Measurements from ENCODE around the gene WFS1.

The WFS1 gene

DNA sequence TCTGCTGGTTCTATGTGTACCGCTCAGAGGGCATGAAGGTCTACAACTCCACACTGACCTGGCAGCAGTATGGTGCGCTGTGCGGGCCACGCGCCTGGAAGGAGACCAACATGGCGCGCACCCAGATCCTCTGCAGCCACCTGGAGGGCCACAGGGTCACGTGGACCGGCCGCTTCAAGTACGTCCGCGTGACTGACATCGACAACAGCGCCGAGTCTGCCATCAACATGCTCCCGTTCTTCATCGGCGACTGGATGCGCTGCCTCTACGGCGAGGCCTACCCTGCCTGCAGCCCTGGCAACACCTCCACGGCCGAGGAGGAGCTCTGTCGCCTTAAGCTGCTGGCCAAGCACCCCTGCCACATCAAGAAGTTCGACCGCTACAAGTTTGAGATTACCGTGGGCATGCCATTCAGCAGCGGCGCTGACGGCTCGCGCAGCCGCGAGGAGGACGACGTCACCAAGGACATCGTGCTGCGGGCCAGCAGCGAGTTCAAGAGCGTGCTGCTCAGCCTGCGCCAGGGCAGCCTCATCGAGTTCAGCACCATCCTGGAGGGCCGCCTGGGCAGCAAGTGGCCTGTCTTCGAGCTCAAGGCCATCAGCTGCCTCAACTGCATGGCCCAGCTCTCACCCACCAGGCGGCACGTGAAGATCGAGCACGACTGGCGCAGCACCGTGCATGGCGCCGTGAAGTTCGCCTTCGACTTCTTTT lies 32.2 kb downstream of the WFS1 start:
- DNase-seq, result no peak

DNA sequence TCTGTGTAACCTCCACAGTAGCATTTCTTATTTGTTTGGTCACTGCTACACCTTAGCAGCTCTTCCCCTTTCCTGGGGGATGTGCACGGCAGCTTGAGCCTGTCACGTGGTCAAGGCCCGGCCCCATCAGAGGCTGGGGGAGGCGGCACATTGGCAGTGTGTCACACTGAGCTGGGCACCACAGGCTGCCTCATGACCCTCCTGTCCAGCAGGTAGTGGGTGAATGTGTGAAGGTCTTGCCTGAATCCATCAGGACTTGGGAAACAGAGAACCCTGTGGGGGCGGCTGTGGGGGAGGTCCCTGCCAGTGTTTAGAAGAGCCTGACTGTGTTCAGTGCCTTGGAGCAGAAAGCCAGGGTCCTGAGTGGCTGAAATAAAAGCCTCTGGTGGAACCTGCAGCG lies 33.2 kb downstream of the WFS1 start:
- no peak for DNase-seq

DNA sequence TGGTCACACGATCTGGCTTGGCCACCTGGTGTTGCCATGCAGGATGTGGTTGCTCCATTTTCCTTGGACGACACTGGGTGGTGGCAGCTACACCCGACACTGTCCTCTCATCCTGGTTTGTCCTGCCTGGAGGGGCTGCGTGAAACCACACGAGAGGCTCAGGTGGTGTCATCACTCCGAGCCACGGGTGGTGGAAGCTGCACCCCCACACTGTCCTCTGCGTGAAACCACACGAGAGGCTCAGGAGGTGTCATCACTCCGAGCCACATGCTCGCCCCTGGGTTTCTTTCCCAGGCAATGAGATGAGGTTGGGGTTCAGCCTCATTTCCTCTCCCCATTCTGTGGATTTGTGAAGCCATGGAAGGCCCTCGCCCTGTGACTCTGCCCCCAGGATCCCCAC lies 34.3 kb downstream of the WFS1 start:
- no peak for DNase-seq

DNA sequence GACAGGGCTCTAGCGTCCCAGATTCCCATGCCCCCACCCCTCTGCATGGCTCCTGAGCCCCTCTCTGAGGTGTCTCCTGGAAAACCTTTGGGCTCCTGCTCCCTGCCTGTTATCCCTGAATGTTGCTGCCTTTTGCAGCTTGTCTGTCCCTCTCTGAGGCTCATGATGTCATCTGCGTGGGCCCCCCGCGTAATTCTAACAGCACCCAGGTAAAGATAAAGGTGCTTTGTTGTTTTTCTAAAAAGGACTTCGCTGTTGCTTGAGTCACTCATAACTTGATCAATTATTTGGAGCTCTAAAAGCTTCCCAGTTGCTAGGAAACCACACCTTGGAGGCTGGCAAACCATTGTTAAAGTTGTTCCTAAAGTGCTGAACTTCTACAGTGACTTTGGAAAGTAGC lies 36.6 kb downstream of the WFS1 start:
- no peak for DNase-seq

DNA sequence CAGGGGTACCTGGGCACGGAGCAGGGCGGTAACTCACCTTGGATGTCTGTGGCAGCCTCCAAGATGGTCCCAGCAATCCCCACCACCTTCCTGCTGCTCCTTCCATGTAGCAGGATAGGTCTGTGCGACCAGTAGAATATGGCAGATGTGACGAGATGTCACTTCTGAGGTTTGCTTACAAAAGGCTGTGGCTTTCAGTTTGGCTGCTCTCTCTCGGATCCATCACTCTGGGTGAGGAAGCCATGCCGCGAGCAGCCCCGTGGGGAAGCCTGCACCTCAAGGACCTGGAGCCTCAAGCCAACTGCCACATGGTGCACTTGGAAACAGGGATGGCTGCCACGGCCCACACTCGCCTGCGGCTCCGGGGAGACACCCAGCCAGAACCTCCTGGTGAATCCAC lies 37.6 kb downstream of the WFS1 start:
- no peak for DNase-seq

DNA sequence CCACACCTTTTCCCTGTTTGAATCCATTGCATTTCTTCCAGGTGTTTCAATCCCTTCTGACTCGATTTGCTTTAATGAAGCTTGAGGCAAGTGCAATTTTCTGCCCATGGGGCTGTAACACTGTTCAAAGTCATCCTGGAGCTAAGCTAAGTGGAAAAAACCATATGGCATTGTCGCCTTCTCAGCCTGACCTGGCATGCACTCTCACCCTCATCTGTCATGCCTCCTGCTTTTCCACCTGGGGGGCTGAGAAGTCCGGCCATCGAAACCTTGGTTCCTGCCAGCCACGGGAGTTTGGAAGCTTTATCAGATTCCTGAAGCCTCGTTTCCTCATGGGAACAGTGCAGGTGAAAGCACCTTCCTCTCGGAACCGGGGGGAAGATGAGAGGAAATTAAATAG lies 38.2 kb downstream of the WFS1 start:
- DNase-seq, result no peak

DNA sequence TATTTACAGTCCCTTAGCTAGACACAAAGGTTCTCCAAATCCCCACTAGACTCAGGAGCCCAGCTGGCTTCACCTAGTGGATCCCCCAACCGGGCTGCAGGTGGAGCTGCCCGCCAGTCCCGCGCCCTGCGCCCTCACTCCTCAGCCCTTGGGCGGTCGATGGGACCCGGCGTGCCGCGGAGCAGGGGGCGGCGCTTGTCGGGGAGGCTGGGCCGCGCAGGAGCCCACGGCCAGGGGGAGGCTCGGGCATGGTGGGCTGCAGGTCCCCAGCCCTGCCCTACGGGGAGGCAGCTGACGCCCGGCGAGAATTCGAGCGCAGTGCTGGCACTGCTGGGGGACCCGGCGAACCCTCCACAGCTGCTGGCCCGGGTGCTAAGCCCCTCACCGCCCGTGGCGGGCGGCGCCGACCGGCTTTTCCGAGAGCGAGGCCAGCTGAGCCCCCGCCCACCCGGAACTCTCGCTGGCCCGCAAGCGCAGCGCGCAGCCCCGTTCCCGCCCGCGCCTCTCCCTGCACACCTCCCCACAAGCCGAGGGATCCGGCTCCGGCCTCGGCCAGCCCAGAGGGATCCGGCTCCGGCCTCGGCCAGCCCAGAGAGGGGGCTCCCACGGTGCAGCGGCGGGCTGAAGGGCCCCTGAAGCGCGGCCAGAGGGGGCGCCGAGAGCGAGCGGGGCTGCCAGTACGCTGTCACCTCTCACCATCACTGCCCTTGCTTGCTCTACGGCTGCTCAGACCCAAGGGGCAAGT lies 39.4 kb downstream of the WFS1 start:
- no peak for DNase-seq

DNA sequence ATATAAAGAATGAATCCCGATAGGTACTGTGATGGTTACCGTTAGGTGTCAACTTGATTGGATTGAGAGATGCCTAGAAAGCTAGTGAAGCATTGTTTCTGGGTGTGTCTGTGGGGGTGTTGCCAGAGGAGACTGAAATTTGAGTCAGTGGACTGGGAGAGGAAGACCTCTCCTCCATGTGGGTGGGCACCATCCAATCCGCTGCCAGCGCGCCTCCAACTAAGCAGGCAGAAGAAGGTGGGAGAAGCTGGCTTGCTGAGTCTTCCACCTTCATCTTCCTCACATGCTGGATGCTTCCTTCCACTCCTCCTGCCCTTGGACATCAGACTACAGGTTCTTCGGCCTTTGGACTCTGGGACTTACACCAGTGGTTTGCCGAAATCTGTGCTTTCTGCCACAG lies 40.1 kb downstream of the WFS1 start:
- no peak for DNase-seq

DNA sequence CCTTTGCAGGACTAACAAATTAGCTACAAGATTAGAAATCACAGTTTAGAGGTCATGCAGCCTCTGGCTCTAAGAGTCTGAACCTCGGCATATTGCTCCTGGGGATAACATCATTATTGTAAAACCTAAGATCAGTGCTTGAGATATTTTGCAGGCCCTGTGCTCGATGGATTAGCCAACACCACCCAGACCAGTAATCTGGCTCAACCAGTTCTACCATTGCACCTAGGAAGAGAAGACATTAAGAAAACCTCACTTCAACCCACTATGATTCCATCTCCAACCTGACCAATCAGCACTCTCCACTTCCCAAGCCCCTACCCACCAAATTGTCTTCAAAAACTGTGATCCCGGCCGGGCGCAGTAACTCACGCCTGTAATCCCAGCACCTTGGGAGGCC lies 43.6 kb downstream of the WFS1 start:
- DNase-seq, result no peak

DNA sequence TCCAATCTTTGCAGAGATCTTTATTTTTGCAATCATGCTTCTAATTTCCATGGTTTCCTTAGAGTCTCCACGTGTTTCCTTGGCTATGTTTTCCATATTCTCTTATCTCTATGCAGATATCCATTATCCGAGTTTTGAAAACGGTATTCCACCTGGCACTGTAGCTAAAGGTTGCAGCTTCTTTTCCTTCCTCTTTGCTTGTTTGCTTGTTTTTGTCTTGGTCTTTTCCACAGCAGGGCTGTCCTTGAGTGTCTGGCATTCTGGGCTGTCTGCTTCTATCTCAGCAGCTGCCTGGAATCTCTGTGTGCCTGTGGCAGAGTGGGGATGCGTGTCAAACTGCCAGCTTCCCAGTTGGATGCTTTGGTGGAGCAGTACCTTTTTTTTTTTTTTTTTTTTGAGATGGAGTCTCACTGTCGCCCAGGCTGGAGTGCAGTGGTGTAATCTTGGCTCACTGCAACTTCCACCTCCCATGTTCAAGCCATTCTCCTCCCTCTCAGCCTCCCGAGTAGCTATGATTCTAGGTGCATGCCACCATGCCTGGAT lies 46.9 kb downstream of the WFS1 start:
- DNase-seq, result no peak

DNA sequence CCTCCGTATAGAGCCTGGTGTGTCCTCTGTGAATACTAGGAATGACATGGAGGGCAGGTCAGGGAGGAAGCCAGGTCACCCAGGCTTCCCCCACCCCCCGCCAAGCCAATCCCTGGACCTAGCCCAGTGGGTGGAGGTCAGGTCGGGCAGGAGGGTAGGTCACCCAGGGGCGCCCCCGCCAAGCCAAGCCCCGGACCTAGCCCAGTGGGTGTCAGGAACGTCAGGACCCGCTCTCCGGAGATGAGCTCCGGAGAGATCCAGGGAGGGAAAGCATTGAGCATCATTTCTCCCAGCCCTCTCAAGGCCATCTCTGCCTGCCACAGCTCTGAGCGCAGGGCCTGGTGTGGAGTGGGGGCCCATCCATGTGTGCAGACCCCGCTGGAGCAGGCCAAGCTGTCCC lies 48.6 kb downstream of the WFS1 start:
- no peak for DNase-seq

DNA sequence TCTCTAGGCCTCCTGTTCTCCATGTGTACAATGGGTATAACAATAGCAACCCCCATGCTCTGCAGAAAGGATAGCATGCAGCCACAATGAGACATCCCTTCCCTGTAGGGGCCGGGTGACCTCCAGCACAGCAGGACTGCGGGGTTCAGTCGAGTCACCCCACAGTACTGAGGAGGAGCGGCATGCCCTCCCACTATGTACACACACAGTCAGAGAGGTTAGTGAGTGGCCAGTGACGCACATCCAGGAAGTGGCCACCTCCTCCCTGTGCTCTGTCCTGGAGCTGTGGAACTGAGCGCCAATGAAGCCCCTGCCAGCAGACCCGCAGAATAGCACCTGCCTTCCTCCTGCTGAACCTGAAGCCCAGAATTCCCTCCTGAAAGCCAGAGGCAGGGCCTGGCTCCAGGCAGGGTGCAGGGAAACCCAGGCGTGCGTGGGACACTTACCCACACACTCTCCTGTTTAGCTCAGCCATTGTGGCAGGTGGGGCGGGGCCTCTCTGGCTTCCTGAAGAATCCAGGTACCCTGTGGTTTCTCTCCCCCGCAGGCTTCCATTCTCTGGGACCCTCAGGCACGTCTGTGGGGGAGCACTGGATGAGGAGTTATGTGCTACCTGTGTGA lies 50.0 kb downstream of the WFS1 start:
- no peak for DNase-seq

DNA sequence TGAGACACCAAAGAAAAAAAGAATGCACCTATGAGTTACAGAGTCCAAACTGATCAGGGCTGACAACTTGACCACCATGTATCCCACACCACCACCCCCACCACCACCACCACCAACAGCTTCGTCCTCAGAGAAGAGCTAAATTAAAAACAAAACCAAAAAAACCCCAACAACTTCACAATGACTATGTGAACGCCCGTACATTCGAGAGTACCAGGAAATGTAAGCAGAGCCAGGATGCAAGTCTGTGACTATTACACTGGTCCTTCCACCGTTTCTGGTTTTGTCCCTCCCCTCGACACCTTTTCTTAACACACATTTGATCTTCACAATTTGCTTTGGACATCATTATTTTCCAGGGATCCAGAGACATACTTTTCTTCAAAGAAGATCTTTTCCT lies 51.0 kb downstream of the WFS1 start:
- DNase-seq, result no peak

DNA sequence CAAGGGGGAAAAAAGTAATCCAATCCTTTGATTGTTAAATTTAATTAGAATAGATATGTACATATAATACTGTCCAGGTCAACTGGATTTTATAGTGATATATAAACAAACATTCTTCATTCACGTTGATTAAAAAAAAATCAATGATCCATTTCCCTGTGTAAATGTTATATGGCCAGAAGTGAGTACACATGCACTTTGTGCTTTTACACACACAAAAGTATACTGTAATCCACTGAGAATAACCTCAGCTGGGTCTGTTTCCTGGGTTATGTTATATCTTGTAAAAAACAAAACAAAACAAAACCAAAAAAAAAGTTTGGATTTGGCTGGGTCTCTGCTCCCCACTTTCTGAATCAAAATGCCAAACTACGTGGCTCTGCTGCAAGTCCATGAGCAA lies 51.7 kb downstream of the WFS1 start:
- no peak for DNase-seq

DNA sequence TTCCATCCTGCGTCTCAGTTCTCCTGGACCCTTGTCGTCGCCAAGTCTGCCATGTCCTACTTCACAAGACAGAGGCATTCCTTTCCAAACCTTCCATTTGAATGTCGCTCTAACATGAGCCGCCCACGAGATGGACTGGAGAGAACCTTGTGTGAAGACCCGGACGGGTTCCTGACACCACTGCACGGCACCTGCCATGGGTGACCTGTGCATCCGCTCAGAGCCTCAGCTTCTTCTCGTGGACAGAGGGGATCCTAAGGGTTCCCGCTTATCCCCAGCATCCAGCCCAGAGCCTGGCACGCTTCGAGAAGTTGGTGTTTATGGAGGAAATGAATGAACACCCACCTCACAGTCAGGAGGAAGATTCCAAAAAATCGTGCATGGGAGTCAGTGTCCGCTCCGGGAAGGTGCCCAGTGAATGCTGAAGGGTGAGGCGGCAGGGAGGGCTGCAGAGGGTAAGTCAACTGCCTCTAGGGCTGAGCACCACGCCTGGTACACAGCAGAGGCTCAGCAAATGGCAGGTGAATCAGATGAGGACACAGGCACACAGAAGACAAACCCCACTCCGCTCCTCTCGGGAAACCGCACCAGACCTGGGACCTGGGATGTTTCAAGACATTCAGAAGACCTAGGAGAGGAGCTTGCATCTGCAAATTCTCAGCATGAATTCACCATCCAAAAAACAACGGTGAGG lies 52.6 kb downstream of the WFS1 start:
- no peak for DNase-seq

DNA sequence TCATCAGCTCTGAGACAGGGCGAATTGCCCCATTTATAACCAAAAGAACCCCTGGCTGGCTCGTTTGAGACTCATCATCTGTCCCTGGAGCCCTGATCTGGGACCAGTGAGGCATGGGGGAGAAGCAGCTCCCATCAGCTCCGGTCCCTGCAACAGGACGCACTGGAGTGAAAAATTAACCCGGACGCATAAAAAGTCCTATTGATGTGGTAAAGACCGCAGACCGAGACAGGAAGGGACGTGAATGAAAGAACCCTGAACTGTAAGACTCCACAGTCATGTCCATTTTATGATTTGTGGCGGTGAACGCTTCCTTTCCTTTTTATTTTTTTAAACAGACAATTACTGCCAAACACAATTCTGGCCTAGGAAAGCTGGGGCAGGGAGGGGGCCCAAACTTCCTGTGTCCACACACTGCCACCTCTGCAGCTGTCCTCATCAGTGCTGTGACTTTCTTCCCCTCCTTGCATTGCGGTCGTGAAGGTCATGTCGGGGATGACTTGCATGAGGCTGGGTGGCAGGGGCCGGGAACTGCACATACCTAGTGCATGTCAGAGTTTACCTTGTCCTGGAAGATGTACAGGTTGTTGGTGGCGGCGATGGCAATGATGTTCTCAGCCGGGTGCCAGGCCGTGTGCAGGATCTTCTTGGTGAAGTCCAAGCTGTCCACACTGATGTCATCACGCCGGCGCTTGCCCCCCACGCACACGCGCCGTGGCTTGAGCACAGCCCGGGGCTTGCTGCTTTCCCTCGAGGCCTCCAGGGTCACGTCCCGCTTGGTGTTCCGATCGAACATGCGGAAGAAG lies 53.3 kb downstream of the WFS1 start:
- no peak for DNase-seq

DNA sequence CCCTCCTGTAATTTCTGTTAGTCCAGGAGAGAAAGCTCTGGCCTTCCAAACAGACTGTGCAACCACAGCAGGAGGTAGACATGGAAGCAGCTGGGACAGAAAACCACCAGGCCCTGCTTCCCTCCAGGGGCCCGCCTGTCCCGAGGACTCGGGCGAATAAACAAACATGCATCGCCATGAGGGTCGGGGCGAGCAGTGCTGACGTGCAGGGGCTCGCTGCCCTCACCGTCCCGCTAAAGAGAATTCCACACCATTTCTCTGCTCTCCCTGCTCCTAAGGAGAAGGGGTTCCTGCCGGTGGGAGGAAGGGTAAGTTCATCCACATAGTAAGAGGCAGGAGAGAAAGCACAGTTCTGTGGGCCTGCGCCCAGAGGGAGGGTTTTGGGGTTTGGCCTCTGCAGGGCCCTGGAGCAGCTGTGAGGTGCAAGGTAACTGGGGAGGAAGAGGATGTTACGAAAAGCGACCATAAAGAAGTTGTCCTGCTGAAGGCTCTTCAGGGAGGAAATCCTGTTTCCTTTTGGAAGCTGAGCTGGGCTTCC lies 54.9 kb downstream of the WFS1 start:
- no peak for DNase-seq

DNA sequence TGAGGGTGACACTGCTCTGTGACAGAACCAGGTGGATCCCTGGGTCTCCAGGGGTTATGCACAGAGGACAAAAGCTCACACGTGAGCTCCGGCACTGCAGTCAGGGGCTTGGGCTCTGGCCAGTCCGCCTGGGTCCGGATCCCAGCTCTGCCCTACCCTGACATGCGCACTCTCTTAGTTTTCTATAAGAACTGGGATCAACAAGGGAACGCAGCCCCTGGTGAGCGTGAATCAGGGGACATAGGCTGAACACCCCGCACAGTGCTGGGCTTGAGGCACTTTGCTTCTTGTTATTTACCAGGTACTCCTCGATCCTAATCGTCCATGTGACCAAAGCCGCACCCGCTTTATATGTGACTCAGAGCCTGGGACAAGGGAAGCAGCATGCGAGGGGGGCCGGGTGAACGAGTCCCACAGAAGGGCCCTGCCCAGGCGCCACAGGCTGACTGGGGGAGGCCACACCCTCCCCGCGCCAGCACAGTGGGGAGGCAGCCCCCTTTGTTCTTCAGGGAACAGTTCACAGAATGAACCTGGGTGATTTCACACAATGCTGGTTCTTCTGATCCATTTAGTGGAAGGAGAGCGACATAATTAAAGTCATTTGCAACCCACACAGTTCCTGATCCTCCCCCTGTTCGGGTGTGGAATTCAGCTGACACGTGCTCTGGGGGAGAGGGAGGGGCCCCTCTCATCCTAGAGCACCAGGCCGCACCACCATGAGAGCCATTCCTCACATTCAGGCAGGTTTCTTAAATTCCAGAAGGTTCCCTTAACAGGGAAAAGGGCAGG lies 55.5 kb downstream of the WFS1 start:
- DNase-seq, result peak; percentile 19

DNA sequence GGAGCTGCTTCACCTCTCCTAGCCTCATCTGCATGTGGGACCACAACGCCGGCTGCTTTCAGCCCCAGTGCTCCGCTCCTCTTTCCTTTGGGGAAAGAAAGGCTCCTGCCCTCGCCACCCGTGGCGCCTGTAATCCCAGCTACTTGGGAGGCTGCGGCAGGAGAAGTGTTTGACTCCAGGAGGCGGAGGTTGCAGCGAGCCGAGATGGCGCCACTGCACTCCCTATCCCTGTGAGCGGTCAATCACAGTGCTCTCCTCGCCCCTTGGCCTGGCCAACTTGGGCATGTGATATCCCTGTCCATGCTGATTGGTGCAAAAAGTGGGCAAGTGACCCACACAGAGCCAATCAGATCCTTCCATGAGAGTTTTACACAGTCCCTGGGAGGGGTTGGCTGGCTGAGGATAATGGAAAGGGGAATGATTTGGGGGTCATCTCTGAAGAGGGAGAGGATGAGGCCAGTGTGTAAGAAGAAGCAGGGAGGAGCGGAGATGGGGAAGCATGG lies 56.2 kb downstream of the WFS1 start:
- DNase-seq, result no peak

DNA sequence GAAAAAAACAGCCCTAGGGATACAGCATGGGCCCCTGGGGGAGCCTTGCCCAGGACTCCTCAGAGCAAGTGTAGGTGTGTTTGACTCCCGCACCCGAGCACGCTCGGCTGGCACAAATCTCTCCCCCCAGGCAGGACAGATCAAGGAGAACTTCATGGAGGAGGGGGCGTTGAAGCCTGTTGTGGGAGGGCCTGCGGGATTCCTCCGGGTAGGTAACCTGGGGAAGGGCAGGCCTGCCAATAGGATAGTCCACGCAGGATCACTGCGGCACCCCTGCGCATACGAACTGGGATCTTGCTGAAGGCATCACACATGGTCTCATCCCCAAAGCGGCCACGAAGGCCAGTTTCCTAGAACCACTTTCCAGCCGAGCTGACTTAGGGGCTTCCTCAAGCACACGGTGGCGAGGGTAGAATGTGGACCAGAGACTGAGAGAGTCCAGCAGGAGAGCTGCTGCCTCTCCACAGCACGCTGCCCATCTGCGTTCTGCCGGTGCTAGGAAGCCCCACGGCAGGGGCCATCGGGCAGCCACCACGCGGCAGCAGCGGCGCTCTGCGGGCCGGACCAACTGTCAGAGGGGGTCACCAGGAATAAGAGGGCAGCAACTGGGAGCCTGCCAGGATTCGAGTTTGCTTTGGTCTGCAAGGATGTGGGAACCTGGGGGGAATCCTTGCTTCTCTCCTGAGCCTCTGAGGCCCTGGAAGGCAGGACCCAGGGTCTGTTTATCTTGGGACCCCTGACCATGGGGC lies 56.8 kb downstream of the WFS1 start:
- DNase-seq, result no peak
